CD4-positive, CD25-positive, alpha-beta regulatory T cell (primary cell): Measurements from ENCODE around the gene CD27. TPM values are rescaled to one million over a fixed set of nuclear protein-coding genes. Genes with fewer than 3 reads are reported as not detected.

ENCODE experiments used
- ATAC-seq, 2 donors: fragments of 150-1000 bp; cut with Tn5 transposase; one replicate each; pipeline ENCODE4 v1.10.0; 2021; ENCODE audit warnings: low read depth in 2 of 2, moderate number of reproducible peaks in 2 of 2, moderate library complexity in 1 of 2
- DNase-seq, 3 donors: peaks; one replicate each; pipeline versions ENCODE4 v3.0.0 to v3.0.0-alpha.2; 2012 to 2022; ENCODE audit warnings: mixed read lengths in 1 of 3
- H3K27ac ChIP-seq: one replicate; pipeline ENCODE4 v1.7.0; 2013; ENCODE audit warnings: mild to moderate bottlenecking, low read length; ENCODE audit not compliant: insufficient read depth, poor library complexity, severe bottlenecking
- H3K27me3 ChIP-seq: one replicate; pipeline ENCODE4 v1.7.0; 2013; ENCODE audit warnings: low read length; ENCODE audit not compliant: control insufficient read depth, insufficient read depth
- H3K36me3 ChIP-seq: one replicate; pipeline ENCODE4 v1.7.0; 2013; ENCODE audit warnings: mild to moderate bottlenecking, low read length, moderate library complexity; ENCODE audit not compliant: control insufficient read depth, insufficient read depth
- H3K4me1 ChIP-seq: 2 replicates; pipeline ENCODE4 v1.7.0; 2013; ENCODE audit warnings: mild to moderate bottlenecking, low read length; ENCODE audit not compliant: insufficient read depth, control insufficient read depth, poor library complexity, severe bottlenecking
- H3K4me3 ChIP-seq: one replicate; pipeline ENCODE4 v1.7.0; 2013; ENCODE audit warnings: low read depth, mild to moderate bottlenecking, low read length, moderate library complexity
- H3K9me3 ChIP-seq, 2 experiments: 1 replicate in 1 of 2; 2 replicates in 1 of 2; pipeline ENCODE4 v1.7.0; 2013; ENCODE audit warnings: low read length in 2 of 2, mild to moderate bottlenecking in 1 of 2, moderate library complexity in 1 of 2; ENCODE audit not compliant: control insufficient read depth in 2 of 2
- H3K27ac Mint-ChIP-seq, 3 donors: one replicate each; pipeline ENCODE4 v1.8.0; 2020 to 2022; ENCODE audit warnings: mild to moderate bottlenecking in 3 of 3, mixed read lengths in 3 of 3, moderate library complexity in 2 of 3
- H3K27me3 Mint-ChIP-seq: one replicate; pipeline ENCODE4 v1.8.0; 2022; ENCODE audit warnings: mild to moderate bottlenecking, mixed read lengths
- H3K36me3 Mint-ChIP-seq: one replicate; pipeline ENCODE4 v1.8.0; 2020; ENCODE audit warnings: mixed read lengths
- H3K4me1 Mint-ChIP-seq, 4 donors: one replicate each; pipeline ENCODE4 v1.8.0; 2020 to 2022; ENCODE audit warnings: mixed read lengths in 4 of 4, mild to moderate bottlenecking in 1 of 4
- H3K4me3 Mint-ChIP-seq, 4 donors: one replicate each; pipeline ENCODE4 v1.8.0; 2020 to 2022; ENCODE audit warnings: mild to moderate bottlenecking in 4 of 4, mixed read lengths in 4 of 4, moderate library complexity in 3 of 4
- H3K9me3 Mint-ChIP-seq, 7 donors: one replicate each; pipeline ENCODE4 v1.8.0; 2020 to 2022; ENCODE audit warnings: mixed read lengths in 7 of 7, mild to moderate bottlenecking in 3 of 7, moderate library complexity in 2 of 7
- polyA plus RNA-seq, 4 donors: library from polyadenylated mRNA; unstranded; fragments of 300-500 nt; fragmentation: Illumina TruSeq; gene quantifications; one replicate each; pipeline ENCODE4 v1.2.3, GENCODE V29; 2021
- total RNA-seq: library from RNA; stranded (reverse); gene quantifications from one replicate; pipeline ENCODE4 v1.2.3, GENCODE V29; 2022

CD27 gene
- total RNA-seq (156 TPM), polyA plus RNA-seq (100 to 1,000 TPM; 547 to 707 (median 641) TPM)

GRCh38 chr12:6444704-6445688 is at the start of gene CD27:
CD27 (plus strand) TSS chr12:6444955; CDS start chr12:6445096, 141 bp downstream.
- Mint-ChIP-seq H3K27me3 (no peaks in the 10 kb centered on the region), H3K36me3 (peaks cover 34% of the 10 kb centered on the region), H3K4me3 (peak within 1 kb of the TSS; percentile 98 to 100 (median 99)), H3K9me3 (no peaks in the 10 kb centered on the region), H3K27ac (peak within 1 kb of the TSS; percentile 96 to 99 (median 98)), H3K4me1 (peaks cover 8 to 68% (median 33%) of the 10 kb centered on the region in 4 donors)
- H3K27me3 ChIP-seq, result no peaks in the 10 kb centered on the region
- ATAC-seq (peak; percentile 80 to 84), DNase-seq (peak in 2 of 3 donors; percentile 71 to 88)
- no peaks in the 10 kb centered on the region for H3K9me3 ChIP-seq
- peaks cover 51% of the 10 kb centered on the region for H3K4me1 ChIP-seq
- peak within 1 kb of the TSS; percentile 99 for H3K27ac ChIP-seq
- H3K4me3 ChIP-seq, result peak within 1 kb of the TSS; percentile 94
- H3K36me3 ChIP-seq, result peaks cover 4% of the 10 kb centered on the region

- DNase-seq, result no peak
- H3K27ac Mint-ChIP-seq, result no peak overlapping the region
- no peaks in the 10 kb centered on the region for H3K4me1 Mint-ChIP-seq
- no peaks in the 10 kb centered on the region for H3K36me3 ChIP-seq
- H3K36me3 Mint-ChIP-seq, result no peaks in the 10 kb centered on the region
- no peak overlapping the region for H3K27ac ChIP-seq
- no peaks in the 10 kb centered on the region for H3K9me3 ChIP-seq
- no peaks in the 10 kb centered on the region for H3K4me1 ChIP-seq
- peaks cover 36% of the 10 kb centered on the region for H3K27me3 Mint-ChIP-seq
- H3K27me3 ChIP-seq, result no peaks in the 10 kb centered on the region
- H3K9me3 Mint-ChIP-seq, result peaks cover 0 to 1% (median 0%) of the 10 kb centered on the region in 7 donors
- no peak overlapping the region for H3K4me3 Mint-ChIP-seq
- H3K4me3 ChIP-seq, result no peak overlapping the region
- no peak for ATAC-seq
Measured at GRCh38 chr12:6396031-6396430, 48.7 kb upstream of the CD27 start.

GRCh38 chr12:6399884-6400644 is 44.7 kb upstream of the CD27 start:
- Histone ChIP-seq H3K4me3 (no peak overlapping the region), H3K36me3 (no peaks in the 10 kb centered on the region), H3K4me1 (no peaks in the 10 kb centered on the region), H3K27ac (no peak overlapping the region), H3K9me3 (no peaks in the 10 kb centered on the region), H3K27me3 (no peaks in the 10 kb centered on the region)
- Mint-ChIP-seq H3K9me3 (peaks cover 0 to 1% (median 0%) of the 10 kb centered on the region in 7 donors), H3K4me3 (no peak overlapping the region), H3K36me3 (no peaks in the 10 kb centered on the region), H3K4me1 (peaks cover 0 to 7% (median 0%) of the 10 kb centered on the region in 4 donors), H3K27ac (no peak overlapping the region), H3K27me3 (peaks cover 36% of the 10 kb centered on the region)
- no peak for DNase-seq
- no peak for ATAC-seq

GRCh38 chr12:6404390-6404789 is 40.4 kb upstream of the CD27 start:
- no peaks in the 10 kb centered on the region for H3K9me3 Mint-ChIP-seq
- Histone ChIP-seq H3K27me3 (no peaks in the 10 kb centered on the region), H3K4me1 (no peaks in the 10 kb centered on the region), H3K9me3 (no peaks in the 10 kb centered on the region), H3K36me3 (no peaks in the 10 kb centered on the region), H3K4me3 (no peak overlapping the region), H3K27ac (no peak overlapping the region)
- no peaks in the 10 kb centered on the region for H3K36me3 Mint-ChIP-seq
- no peak overlapping the region for H3K4me3 Mint-ChIP-seq
- DNase-seq (no peak), ATAC-seq (no peak)
- peaks cover 27% of the 10 kb centered on the region for H3K27me3 Mint-ChIP-seq
- no peak overlapping the region for H3K27ac Mint-ChIP-seq
- peaks cover 0 to 7% (median 0%) of the 10 kb centered on the region in 4 donors for H3K4me1 Mint-ChIP-seq

GRCh38 chr12:6405963-6406362 is 38.8 kb upstream of the CD27 start:
- no peaks in the 10 kb centered on the region for H3K36me3 Mint-ChIP-seq
- Histone ChIP-seq H3K4me1 (no peaks in the 10 kb centered on the region), H3K27ac (no peak overlapping the region), H3K9me3 (no peaks in the 10 kb centered on the region), H3K4me3 (no peak overlapping the region), H3K27me3 (peaks cover 2% of the 10 kb centered on the region), H3K36me3 (no peaks in the 10 kb centered on the region)
- peaks cover 0 to 7% (median 0%) of the 10 kb centered on the region in 4 donors for H3K4me1 Mint-ChIP-seq
- H3K9me3 Mint-ChIP-seq, result no peaks in the 10 kb centered on the region
- DNase-seq (no peak), ATAC-seq (no peak)
- H3K27me3 Mint-ChIP-seq, result peaks cover 21% of the 10 kb centered on the region
- H3K4me3 Mint-ChIP-seq, result no peak overlapping the region
- no peak overlapping the region for H3K27ac Mint-ChIP-seq

- H3K27ac Mint-ChIP-seq, result no peak overlapping the region
- Histone ChIP-seq H3K4me1 (no peaks in the 10 kb centered on the region), H3K36me3 (no peaks in the 10 kb centered on the region), H3K9me3 (no peaks in the 10 kb centered on the region), H3K27ac (no peak overlapping the region), H3K27me3 (peaks cover 6% of the 10 kb centered on the region), H3K4me3 (no peak overlapping the region)
- no peak for DNase-seq
- ATAC-seq, result no peak
- H3K9me3 Mint-ChIP-seq, result peaks cover 0 to 2% (median 0%) of the 10 kb centered on the region in 7 donors
- H3K4me3 Mint-ChIP-seq, result no peak overlapping the region
- H3K4me1 Mint-ChIP-seq, result peaks cover 0 to 7% (median 0%) of the 10 kb centered on the region in 4 donors
- peaks cover 21% of the 10 kb centered on the region for H3K27me3 Mint-ChIP-seq
- no peaks in the 10 kb centered on the region for H3K36me3 Mint-ChIP-seq
Measured at GRCh38 chr12:6407236-6407954, 37.4 kb upstream of the CD27 start.

- H3K36me3 Mint-ChIP-seq, result no peaks in the 10 kb centered on the region
- ATAC-seq (no peak), DNase-seq (no peak)
- H3K4me3 Mint-ChIP-seq, result no peak overlapping the region
- Histone ChIP-seq H3K4me3 (no peak overlapping the region), H3K9me3 (no peaks in the 10 kb centered on the region), H3K27me3 (peaks cover 3% of the 10 kb centered on the region), H3K4me1 (no peaks in the 10 kb centered on the region), H3K27ac (no peak overlapping the region), H3K36me3 (no peaks in the 10 kb centered on the region)
- H3K27me3 Mint-ChIP-seq, result peaks cover 4% of the 10 kb centered on the region
- H3K9me3 Mint-ChIP-seq, result peaks cover 0 to 2% (median 0%) of the 10 kb centered on the region in 7 donors
- peak overlapping the region in 1 of 3 donors; percentile 37 for H3K27ac Mint-ChIP-seq
- H3K4me1 Mint-ChIP-seq, result peaks cover 0 to 7% (median 2%) of the 10 kb centered on the region in 4 donors
Measured at GRCh38 chr12:6416596-6416995, 28.2 kb upstream of the CD27 start.
